HG03378 (cell line): ENCODE data around the gene VPS72.
"Not testable (repeated sequence)": the region's sequence is repeated elsewhere in the genome, so short reads cannot be mapped to it uniquely, and the experiment has no call there.

Experiments used
- ATAC-seq: cut with Tn5 transposase; IDR thresholded peaks from one replicate; pipeline ENCODE4 v1.9.1; 2021; ENCODE audit warnings: mild to moderate bottlenecking, moderate library complexity; ENCODE audit not compliant: unreplicated experiment

Gene VPS72

GRCh38 chr1:151189637-151190445, at the start of gene VPS72:
Gene VPS72, minus strand, starts transcription at chr1:151190197. Its CDS starts 76 bp downstream, at chr1:151190121.
- peak; percentile 69 for ATAC-seq

- ATAC-seq: no peak
Observed at GRCh38 chr1:151238467-151238739, 48.4 kb upstream of the VPS72 start.

GRCh38 chr1:151237678-151238466, 47.9 kb upstream of the VPS72 start:
- ATAC-seq: no peak

- ATAC-seq: no peak
Observed at GRCh38 chr1:151235235-151235634, 45.2 kb upstream of the VPS72 start.

- ATAC-seq: no peak
Observed at GRCh38 chr1:151222130-151222529, 32.1 kb upstream of the VPS72 start.

GRCh38 chr1:151221616-151222015, 31.6 kb upstream of the VPS72 start:
- no peak for ATAC-seq

GRCh38 chr1:151213560-151213959, 23.6 kb upstream of the VPS72 start:
- no peak for ATAC-seq

- no peak for ATAC-seq
Observed at GRCh38 chr1:151211972-151212705, 22.1 kb upstream of the VPS72 start.

- ATAC-seq: no peak
Observed at GRCh38 chr1:151210830-151211229, 20.8 kb upstream of the VPS72 start.

- ATAC-seq: not testable (repeated sequence)
Observed at GRCh38 chr1:151205381-151205965, 15.5 kb upstream of the VPS72 start.

- ATAC-seq: no peak
Observed at GRCh38 chr1:151199873-151200581, 10.0 kb upstream of the VPS72 start.

GRCh38 chr1:151198254-151199127, 8.5 kb upstream of the VPS72 start, which contains the start of gene PIP5K1A:
Gene PIP5K1A, plus strand, starts transcription at chr1:151198552. Its CDS starts 445 bp downstream, at chr1:151198997.
- peak; percentile 83 for ATAC-seq

- no peak for ATAC-seq
Observed at GRCh38 chr1:151197863-151198253, 7.9 kb upstream of the VPS72 start.

- ATAC-seq: no peak
Observed at GRCh38 chr1:151196292-151196800, 6.3 kb upstream of the VPS72 start.

- ATAC-seq: not testable (repeated sequence)
Observed at GRCh38 chr1:151194894-151195594, 5.0 kb upstream of the VPS72 start.

- ATAC-seq: no peak
Observed at GRCh38 chr1:151193856-151194255, 3.9 kb upstream of the VPS72 start.

GRCh38 chr1:151193304-151193703, 3.3 kb upstream of the VPS72 start:
- no peak for ATAC-seq

- no peak for ATAC-seq
Observed at GRCh38 chr1:151192047-151192446, 2.0 kb upstream of the VPS72 start.

GRCh38 chr1:151188667-151189066, 1.3 kb downstream of the VPS72 start:
- ATAC-seq: not testable (repeated sequence)
